Measurements from ENCODE around the gene SEC16B. TPM values are rescaled to one million over a fixed set of nuclear protein-coding genes. Genes with fewer than 3 reads are reported as not detected.

The SEC16B gene
- total RNA-seq, 1 donor from 2014 or later, result 2.2 TPM

GRCh38 chr1:177925006-177925405, 44.9 kb downstream of the SEC16B start:
- Histone ChIP-seq H3K4me1 (no peaks in the 10 kb centered on the region), H3K27ac (no peak overlapping the region), H3K36me3 (peaks cover 9% of the 10 kb centered on the region), H3K4me3 (no peak overlapping the region), H3K9me3 (no peaks in the 10 kb centered on the region), H3K27me3 (no peaks in the 10 kb centered on the region)
- ATAC-seq (no peak), DNase-seq (no peak)
- no peak for TF ChIP-seq CTCF (IDR thresholded peaks at IDR 0.05)
- intact Hi-C loops (cut with DNase I), result no loop called here

- H3K4me1 ChIP-seq, result no peaks in the 10 kb centered on the region
- H3K9me3 ChIP-seq, result no peaks in the 10 kb centered on the region
- DNase-seq, result no peak
- intact Hi-C loops (cut with DNase I), result no loop called here
- H3K4me3 ChIP-seq, result no peak overlapping the region
- no peak overlapping the region for H3K27ac ChIP-seq
- ATAC-seq, result no peak
- no peaks in the 10 kb centered on the region for H3K36me3 ChIP-seq
- H3K27me3 ChIP-seq, result no peaks in the 10 kb centered on the region
- no peak for TF ChIP-seq CTCF (IDR thresholded peaks at IDR 0.05)
Measured at GRCh38 chr1:177923441-177923840, 46.4 kb downstream of the SEC16B start.

- no peak for DNase-seq
- Histone ChIP-seq H3K27ac (no peak overlapping the region), H3K9me3 (no peaks in the 10 kb centered on the region), H3K4me1 (no peaks in the 10 kb centered on the region), H3K27me3 (peaks cover under 1% of the 10 kb centered on the region), H3K36me3 (no peaks in the 10 kb centered on the region), H3K4me3 (no peak overlapping the region)
- intact Hi-C loops (cut with DNase I), result no loop called here
- no peak for TF ChIP-seq CTCF (IDR thresholded peaks at IDR 0.05)
- ATAC-seq, result no peak
Measured at GRCh38 chr1:177922209-177922608, 47.6 kb downstream of the SEC16B start.

- H3K27ac ChIP-seq, result no peak overlapping the region
- intact Hi-C loops (cut with DNase I), result no loop called here
- H3K36me3 ChIP-seq, result no peaks in the 10 kb centered on the region
- no peaks in the 10 kb centered on the region for H3K4me1 ChIP-seq
- peaks cover 7% of the 10 kb centered on the region for H3K27me3 ChIP-seq
- no peak for DNase-seq
- TF ChIP-seq CTCF (IDR thresholded peaks at IDR 0.05), result no peak
- no peak for ATAC-seq
- no peaks in the 10 kb centered on the region for H3K9me3 ChIP-seq
- H3K4me3 ChIP-seq, result no peak overlapping the region
Measured at GRCh38 chr1:177921590-177921989, 48.3 kb downstream of the SEC16B start.

GRCh38 chr1:177920091-177920490, 49.8 kb downstream of the SEC16B start:
- H3K4me3 ChIP-seq, result no peak overlapping the region
- TF ChIP-seq CTCF (IDR thresholded peaks at IDR 0.05), result no peak
- intact Hi-C loops (cut with DNase I), result no loop called here
- no peaks in the 10 kb centered on the region for H3K4me1 ChIP-seq
- no peak overlapping the region for H3K27ac ChIP-seq
- peaks cover 7% of the 10 kb centered on the region for H3K27me3 ChIP-seq
- H3K9me3 ChIP-seq, result no peaks in the 10 kb centered on the region
- ATAC-seq (no peak), DNase-seq (no peak)
- no peaks in the 10 kb centered on the region for H3K36me3 ChIP-seq

- H3K4me1 ChIP-seq, result no peaks in the 10 kb centered on the region
- H3K27ac ChIP-seq, result no peak overlapping the region
- H3K4me3 ChIP-seq, result no peak overlapping the region
- DNase-seq, result no peak
- H3K9me3 ChIP-seq, result no peaks in the 10 kb centered on the region
- H3K36me3 ChIP-seq, result no peaks in the 10 kb centered on the region
- peaks cover 7% of the 10 kb centered on the region for H3K27me3 ChIP-seq
- intact Hi-C loops (cut with DNase I), result no loop called here
- no peak for TF ChIP-seq CTCF (IDR thresholded peaks at IDR 0.05)
- ATAC-seq, result no peak
Measured at GRCh38 chr1:177915641-177916040, 54.2 kb downstream of the SEC16B start.

Measured in upper lobe of right lung (tissue), 1 donor.